HCT116 (cell line): ENCODE measurements around the gene BABAM2. TPM values are rescaled to one million over a fixed set of nuclear protein-coding genes. Genes with fewer than 3 reads are reported as not detected.

Experiments used
- ATAC-seq: fragments of 200-7000 bp; cut with Tn5 transposase; 2 replicates; pipeline ENCODE4 v1.9.1; 2020; ENCODE audit warnings: mild to moderate bottlenecking, moderate library complexity
- BruUV-seq: library from RNA; stranded (reverse); fragments of 400-500 nt; replicated peaks from 2 replicates; lab custom pipeline; 2021; lab: Mats Ljungman, UMichigan
- CTCF ChIA-PET: fragments of 300-600 bp; sonication (Branson Sonifier 250); formaldehyde crosslinking; loops from one replicate; lab custom pipeline; 2021; ENCODE audit warnings: antibody characterized with exemption; lab: Charles Lee
- POLR2A ChIA-PET: fragments of 300-600, 350-600 bp; sonication (Branson Sonifier 250); formaldehyde crosslinking; loops from one replicate; lab custom pipeline; 2021; ENCODE audit warnings: antibody characterized with exemption; lab: Charles Lee
- RAD21 ChIA-PET, 2 experiments: fragments of 300-600 bp; sonication (Branson Sonifier 250); formaldehyde crosslinking; loops; one replicate each; lab custom pipeline; 2023; ENCODE audit warnings: low total read pairs in 2 of 2; ENCODE audit not compliant: uncharacterized antibody in 2 of 2, unreplicated experiment in 2 of 2, low non-redundant PET in 1 of 2; lab: Charles Lee
- DNase-seq: peaks from one replicate; pipeline ENCODE4 v3.0.0-alpha.2; 2010; ENCODE audit warnings: low read depth, low spot score
- H2AFZ ChIP-seq: fragments of 200-600 bp; shearing (Covaris generic), sonication (generic); 2 replicates; pipeline ENCODE4 v1.6.1; 2017; ENCODE audit warnings: low read depth, mixed run types, mixed read lengths, antibody characterized with exemption, low read length; ENCODE audit not compliant: poor library complexity, severe bottlenecking
- H3K27ac ChIP-seq: 2 replicates; pipeline ENCODE4 v1.5.1; 2012; ENCODE audit warnings: low read depth, low read length
- H3K27me3 ChIP-seq: fragments of 200-600 bp; sonication (generic); 2 replicates; pipeline ENCODE4 v1.6.1; 2016; ENCODE audit warnings: mixed run types, low read length, mixed read lengths; ENCODE audit not compliant: insufficient read depth
- H3K36me3 ChIP-seq, 2 experiments: fragments of 200-500 bp in 1 of 2; fragments of 200-600 bp in 1 of 2; sonication (Bioruptor generic) in 1 of 2; sonication (generic) in 1 of 2; 2 replicates each; pipeline versions ENCODE4 v1.5.1 to v1.6.1; 2014 to 2016; ENCODE audit warnings: low read length in 2 of 2, inconsistent platforms in 1 of 2, mixed read lengths in 1 of 2, mixed run types in 1 of 2; ENCODE audit not compliant: insufficient read depth in 2 of 2, control insufficient read depth in 1 of 2
- H3K4me1 ChIP-seq, 2 experiments: fragments of 200-600 bp in 1 of 2; sonication (generic) in 1 of 2; 2 replicates each; pipeline versions ENCODE4 v1.5.1 to v1.6.1; 2012 to 2017; ENCODE audit warnings: low read length in 2 of 2, inconsistent platforms in 1 of 2, mild to moderate bottlenecking in 1 of 2, mixed read lengths in 1 of 2, mixed run types in 1 of 2, moderate library complexity in 1 of 2; ENCODE audit not compliant: insufficient read depth in 2 of 2, control insufficient read depth in 1 of 2
- H3K4me2 ChIP-seq: fragments of 200-600 bp; sonication (generic); 2 replicates; pipeline ENCODE4 v1.6.1; 2017; ENCODE audit warnings: mixed run types, low read length, mixed read lengths
- H3K4me3 ChIP-seq, 2 experiments: fragments of 200-600 bp in 1 of 2; sonication (generic) in 1 of 2; replicated peaks in 1 of 2; 2 replicates each; pipeline ENCODE4 v1.5.1; 2011 to 2016; ENCODE audit warnings: low read length in 2 of 2, control low read depth in 1 of 2, low read depth in 1 of 2, mild to moderate bottlenecking in 1 of 2, mixed read lengths in 1 of 2, mixed run types in 1 of 2
- H3K79me2 ChIP-seq: fragments of 200-600 bp; sonication (generic); 2 replicates; pipeline ENCODE4 v1.6.1; 2017; ENCODE audit warnings: mild to moderate bottlenecking, mixed run types, low read length, moderate library complexity, mixed read lengths; ENCODE audit not compliant: insufficient read depth
- H3K9ac ChIP-seq: fragments of 200-600 bp; sonication (generic); 2 replicates; pipeline ENCODE4 v1.6.1; 2016; ENCODE audit warnings: low read length, mixed read lengths
- H3K9me2 ChIP-seq: fragments of 200-600 bp; sonication (generic), shearing (Covaris generic); 2 replicates; pipeline ENCODE4 v1.6.1; 2017; ENCODE audit warnings: mixed run types, mild to moderate bottlenecking, moderate library complexity; ENCODE audit not compliant: insufficient read depth
- H3K9me3 ChIP-seq, 2 experiments: fragments of 200-500 bp in 1 of 2; fragments of 200-600 bp in 1 of 2; sonication (Bioruptor generic) in 1 of 2; sonication (generic) in 1 of 2; 2 replicates each; pipeline ENCODE4 v1.6.1; 2014 to 2017; ENCODE audit warnings: low read length in 2 of 2, mixed read lengths in 2 of 2, inconsistent platforms in 1 of 2, low read depth in 1 of 2, mild to moderate bottlenecking in 1 of 2, mixed run types in 1 of 2, moderate library complexity in 1 of 2; ENCODE audit not compliant: control insufficient read depth in 1 of 2, insufficient read depth in 1 of 2
- H4K20me1 ChIP-seq: fragments of 200-600 bp; sonication (generic), shearing (Covaris generic); 2 replicates; pipeline ENCODE4 v1.6.1; 2017; ENCODE audit warnings: mixed run types, mild to moderate bottlenecking, moderate library complexity; ENCODE audit not compliant: insufficient read depth
- CBX3 ChIP-seq: IDR thresholded peaks from 2 replicates; pipeline ENCODE4 v1.6.1; 2012; ENCODE audit warnings: low read depth
- CEBPB ChIP-seq: IDR thresholded peaks from 2 replicates; pipeline ENCODE4 v1.6.1; 2012; ENCODE audit warnings: low read depth
- EGR1 ChIP-seq: IDR thresholded peaks from 2 replicates; pipeline ENCODE4 v1.6.1; 2012; ENCODE audit warnings: low read depth
- ELF1 ChIP-seq: IDR thresholded peaks from 2 replicates; pipeline ENCODE4 v1.6.1; 2012; ENCODE audit warnings: low read depth, borderline replicate concordance
- EZH2phosphoT487 ChIP-seq: fragments of 200-600 bp; IDR thresholded peaks from 2 replicates; pipeline ENCODE4 v1.6.1; 2018; ENCODE audit warnings: antibody characterized with exemption, borderline replicate concordance
- JUND ChIP-seq: IDR thresholded peaks from 2 replicates; pipeline ENCODE4 v1.6.1; 2012
- MAX ChIP-seq: IDR thresholded peaks from 2 replicates; pipeline ENCODE4 v1.6.1; 2012
- POLR2A ChIP-seq: IDR thresholded peaks from 2 replicates; pipeline ENCODE4 v1.7.0; 2011; ENCODE audit warnings: borderline replicate concordance; ENCODE audit not compliant: insufficient read depth, insufficient read length; ENCODE audit errors: extremely low read depth
- POLR2AphosphoS5 ChIP-seq: IDR thresholded peaks from 2 replicates; pipeline ENCODE4 v1.6.1; 2011; ENCODE audit warnings: mild to moderate bottlenecking, low read depth, low read length, moderate library complexity
- REST ChIP-seq: IDR thresholded peaks from 2 replicates; pipeline ENCODE4 v1.6.1; 2012; ENCODE audit warnings: low read depth
- SIN3A ChIP-seq: IDR thresholded peaks from 2 replicates; pipeline ENCODE4 v1.6.1; 2012; ENCODE audit warnings: low read depth
- SP1 ChIP-seq: IDR thresholded peaks from 2 replicates; pipeline ENCODE4 v1.6.1; 2012; ENCODE audit warnings: low read depth
- SRF ChIP-seq: IDR thresholded peaks from 2 replicates; pipeline ENCODE4 v1.6.1; 2012; ENCODE audit warnings: low read depth
- TCF7L2 ChIP-seq: IDR thresholded peaks from 2 replicates; pipeline ENCODE4 v1.7.0; 2011; ENCODE audit warnings: borderline replicate concordance, inconsistent platforms; ENCODE audit not compliant: insufficient read depth, insufficient read length; ENCODE audit errors: extremely low read depth
- YY1 ChIP-seq: IDR thresholded peaks from 2 replicates; pipeline ENCODE4 v1.6.1; 2011; ENCODE audit warnings: low read length, low read depth, moderate library complexity, mild to moderate bottlenecking; ENCODE audit not compliant: insufficient replicate concordance; ENCODE audit errors: extremely low read depth
- ZBTB33 ChIP-seq: IDR thresholded peaks from 2 replicates; pipeline ENCODE4 v1.6.1; 2011; ENCODE audit warnings: mild to moderate bottlenecking, low read length, moderate library complexity; ENCODE audit not compliant: insufficient replicate concordance; ENCODE audit errors: extremely low read depth
- ZFX ChIP-seq: fragments of 450-650 bp; IDR thresholded peaks from 2 replicates; pipeline ENCODE4 v1.6.1; 2017
- intact Hi-C: fragments of 100-400 bp; cut with micrococcal nuclease; formaldehyde crosslinking; loops from 2 replicates; pipeline ENCODE4 v1.10.0; 2022
- total RNA-seq: library from RNA; stranded (reverse); gene quantifications from one replicate; pipeline ENCODE4 v1.2.1, GENCODE V29; 2021; ENCODE audit not compliant: unreplicated experiment

BABAM2 gene
- total RNA-seq, 1 experiment from 2014 or later: 23.8 TPM

GRCh38 chr2:27940090-27940671 is 49.7 kb downstream of the BABAM2 start:
- no TSS peak for BruUV-seq
- Histone ChIP-seq H3K4me2 (no peak overlapping the region), H3K27me3 (no peaks in the 10 kb centered on the region)

More at GRCh38 chr2:27940090-27940671, 49.7 kb downstream of the BABAM2 start:
- Histone ChIP-seq H3K9me3 (no peaks in the 10 kb centered on the region), H3K4me3 (no peak overlapping the region), H3K79me2 (no peaks in the 10 kb centered on the region; the same call in 1 of the 2 replicates), H4K20me1 (no peaks in the 10 kb centered on the region), H3K9ac (no peak overlapping the region), H3K9me2 (no peaks in the 10 kb centered on the region)
- intact Hi-C loops: no loop called here
- CTCF ChIA-PET: no interaction called here
- POLR2A ChIA-PET: no interaction called here
- DNase-seq (no peak), ATAC-seq (no peak)
- RAD21 ChIA-PET: no interaction called here
- TF ChIP-seq EGR1: no peak
- TF ChIP-seq TCF7L2: no peak
- no peak for TF ChIP-seq YY1
- TF ChIP-seq CBX3: no peak
- no peak for TF ChIP-seq SP1
- no peak for TF ChIP-seq REST
- TF ChIP-seq EZH2phosphoT487: no peak
- no peak for TF ChIP-seq ZBTB33
- TF ChIP-seq SRF: no peak
- no peak for TF ChIP-seq ELF1
- no peak for TF ChIP-seq MAX
- TF ChIP-seq JUND: no peak
- no peak for TF ChIP-seq CEBPB
- TF ChIP-seq POLR2A: no peak
- no peak for TF ChIP-seq SIN3A
- no peak for TF ChIP-seq POLR2AphosphoS5
- TF ChIP-seq ZFX: no peak
- TF ChIP-seq, all 23 proteins: peak for 0
- H2AFZ ChIP-seq: no peak overlapping the region
- H3K27ac ChIP-seq: no peak overlapping the region
- H3K4me1 ChIP-seq: no peaks in the 10 kb centered on the region
- H3K36me3 ChIP-seq: no peaks in the 10 kb centered on the region
